Mesendoderm (in vitro differentiated cells): ENCODE measurements around the gene AKAP6.

ENCODE experiments used
- DNase-seq: peaks from one replicate; pipeline ENCODE4 v3.0.0; 2013
- H2AK5ac ChIP-seq: 2 replicates; pipeline ENCODE4 v1.6.1; 2013; ENCODE audit warnings: low read length, inconsistent platforms
- H2BK120ac ChIP-seq: 2 replicates; pipeline ENCODE4 v1.6.1; 2013; ENCODE audit warnings: low read depth, mild to moderate bottlenecking, low read length, moderate library complexity, mixed read lengths
- H2BK15ac ChIP-seq: replicated peaks from 2 replicates; pipeline ENCODE4 v1.6.1; 2013; ENCODE audit warnings: low read depth, mild to moderate bottlenecking, moderate library complexity
- H2BK5ac ChIP-seq: 2 replicates; pipeline ENCODE4 v1.6.1; 2013; ENCODE audit warnings: low read length, inconsistent platforms
- H3K18ac ChIP-seq: 2 replicates; pipeline ENCODE4 v1.6.1; 2013; ENCODE audit warnings: mild to moderate bottlenecking, low read length, mixed read lengths
- H3K23ac ChIP-seq: one replicate; pipeline ENCODE4 v1.6.1; 2013; ENCODE audit warnings: low read length
- H3K27ac ChIP-seq: 2 replicates; pipeline ENCODE4 v1.5.1; 2013; ENCODE audit warnings: low read depth, mild to moderate bottlenecking, inconsistent platforms, low read length, moderate library complexity
- H3K27me3 ChIP-seq: 2 replicates; pipeline ENCODE4 v1.6.1; 2013; ENCODE audit warnings: low read length, control low read depth, mild to moderate bottlenecking, inconsistent platforms; ENCODE audit not compliant: insufficient read depth, poor library complexity
- H3K36me3 ChIP-seq: 2 replicates; pipeline ENCODE4 v1.6.1; 2013; ENCODE audit warnings: low read length, inconsistent platforms; ENCODE audit not compliant: control insufficient read depth, insufficient read depth
- H3K4ac ChIP-seq: one replicate; pipeline ENCODE4 v1.6.1; 2013; ENCODE audit warnings: low read depth, mild to moderate bottlenecking, low read length, moderate library complexity
- H3K4me1 ChIP-seq: 2 replicates; pipeline ENCODE4 v1.6.1; 2013; ENCODE audit warnings: low read depth, low read length, inconsistent platforms; ENCODE audit not compliant: control insufficient read depth
- H3K4me2 ChIP-seq: 2 replicates; pipeline ENCODE4 v1.6.1; 2013; ENCODE audit warnings: low read length
- H3K4me3 ChIP-seq: 2 replicates; pipeline ENCODE4 v1.5.1; 2013; ENCODE audit warnings: mild to moderate bottlenecking, low read length
- H3K56ac ChIP-seq: one replicate; pipeline ENCODE4 v1.6.1; 2013; ENCODE audit warnings: low read length
- H3K79me1 ChIP-seq: 2 replicates; pipeline ENCODE4 v1.6.1; 2013; ENCODE audit warnings: low read length, inconsistent platforms
- H3K79me2 ChIP-seq: 2 replicates; pipeline ENCODE4 v1.6.1; 2013; ENCODE audit warnings: mild to moderate bottlenecking, low read length; ENCODE audit not compliant: control insufficient read depth, insufficient read depth
- H3K9ac ChIP-seq: 2 replicates; pipeline ENCODE4 v1.6.1; 2013; ENCODE audit warnings: low read length, inconsistent platforms
- H4K5ac ChIP-seq: one replicate; pipeline ENCODE4 v1.6.1; 2013; ENCODE audit warnings: low read length
- H4K8ac ChIP-seq: one replicate; pipeline ENCODE4 v1.6.1; 2013; ENCODE audit warnings: low read depth, mild to moderate bottlenecking, control low read depth, low read length, moderate library complexity
- WGBS: extraction: QIAGEN DNeasy Blood & Tissue Kit; methylation state at CpG from one replicate; pipeline ENCODE4 v1.1.7; 2013; ENCODE audit warnings: low lambda C conversion rate, missing lambda C conversion rate; ENCODE audit not compliant: insufficient coverage; ENCODE audit errors: extremely low coverage; 5-methylcytosine and 5-hydroxymethylcytosine counted together

Gene AKAP6

GRCh38 chr14:32678088-32678487 lies 349.0 kb downstream of the AKAP6 start:
- Histone ChIP-seq H3K9ac (no peak overlapping the region), H3K4me2 (no peak overlapping the region), H2BK15ac (no peak overlapping the region), H3K79me2 (no peaks in the 10 kb centered on the region), H3K4me3 (no peak overlapping the region), H3K23ac (no peak overlapping the region), H3K4me1 (no peaks in the 10 kb centered on the region), H3K56ac (no peak overlapping the region), H2AK5ac (no peak overlapping the region), H3K4ac (no peak overlapping the region), H3K36me3 (no peaks in the 10 kb centered on the region), H3K27me3 (no peaks in the 10 kb centered on the region), H2BK120ac (no peak overlapping the region), H2BK5ac (no peak overlapping the region), H3K18ac (no peak overlapping the region), H4K5ac (no peak overlapping the region), H3K79me1 (no peaks in the 10 kb centered on the region), H4K8ac (no peak overlapping the region), H3K27ac (no peak overlapping the region)
- no CpG with 5 or more reads among the region's 3 CpGs for WGBS
- no peak for DNase-seq

- Histone ChIP-seq H3K18ac (no peak overlapping the region), H4K5ac (no peak overlapping the region)
- WGBS, result no CpG with 5 or more reads among the region's 2 CpGs
Measured at GRCh38 chr14:32679927-32680612, 351.0 kb downstream of the AKAP6 start.

DNA sequence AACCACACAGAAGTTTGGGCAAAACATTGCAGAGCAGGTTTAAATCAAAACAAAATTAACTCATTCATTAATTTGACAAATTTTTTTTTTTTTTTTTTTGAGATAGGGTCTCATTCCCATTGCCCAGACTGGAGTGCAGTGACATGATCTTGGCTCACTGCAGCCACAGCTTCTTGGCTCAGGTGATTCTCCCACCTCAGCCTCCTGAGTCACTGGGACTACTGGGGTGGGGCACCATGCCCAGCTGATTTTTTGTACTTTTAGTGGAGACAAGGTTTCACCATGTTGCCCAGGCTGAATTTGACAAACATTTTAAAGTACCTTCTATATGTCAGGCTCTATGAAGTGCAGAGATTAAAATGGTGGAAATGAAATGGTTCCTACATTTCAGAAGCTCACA lies 352.5 kb downstream of the AKAP6 start:
- H3K27me3 ChIP-seq, result no peaks in the 10 kb centered on the region
- no peaks in the 10 kb centered on the region for H3K79me2 ChIP-seq
- H3K4me1 ChIP-seq, result no peaks in the 10 kb centered on the region
- no peak overlapping the region for H3K56ac ChIP-seq
- H2BK120ac ChIP-seq, result no peak overlapping the region
- H3K23ac ChIP-seq, result no peak overlapping the region
- no peak overlapping the region for H3K27ac ChIP-seq
- H3K36me3 ChIP-seq, result no peaks in the 10 kb centered on the region
- H3K4ac ChIP-seq, result no peak overlapping the region
- H2AK5ac ChIP-seq, result no peak overlapping the region
- H2BK15ac ChIP-seq, result no peak overlapping the region
- no peak overlapping the region for H4K8ac ChIP-seq
- H2BK5ac ChIP-seq, result no peak overlapping the region
- H3K9ac ChIP-seq, result no peak overlapping the region
- H4K5ac ChIP-seq, result no peak overlapping the region
- H3K18ac ChIP-seq, result no peak overlapping the region
- H3K79me1 ChIP-seq, result no peaks in the 10 kb centered on the region
- H3K4me3 ChIP-seq, result no peak overlapping the region
- H3K4me2 ChIP-seq, result no peak overlapping the region
- no peak for DNase-seq

More at GRCh38 chr14:32679927-32680612, 351.0 kb downstream of the AKAP6 start:
- DNase-seq, result no peak
- Histone ChIP-seq H2BK120ac (no peak overlapping the region), H4K8ac (no peak overlapping the region), H2BK15ac (no peak overlapping the region), H2AK5ac (no peak overlapping the region), H3K4me3 (no peak overlapping the region), H3K79me1 (no peaks in the 10 kb centered on the region), H3K36me3 (no peaks in the 10 kb centered on the region), H3K56ac (no peak overlapping the region), H3K9ac (no peak overlapping the region), H3K27ac (no peak overlapping the region), H3K4me2 (no peak overlapping the region), H3K27me3 (no peaks in the 10 kb centered on the region), H3K79me2 (no peaks in the 10 kb centered on the region), H3K4ac (no peak overlapping the region), H3K23ac (no peak overlapping the region), H2BK5ac (no peak overlapping the region), H3K4me1 (no peaks in the 10 kb centered on the region)

- no peak overlapping the region for H2BK5ac ChIP-seq
- H2AK5ac ChIP-seq, result no peak overlapping the region
- H4K5ac ChIP-seq, result no peak overlapping the region
- H3K79me2 ChIP-seq, result no peaks in the 10 kb centered on the region
- no peak overlapping the region for H2BK15ac ChIP-seq
- DNase-seq, result no peak
- no CpG with 5 or more reads among the region's 3 CpGs for WGBS
- H3K4me1 ChIP-seq, result no peaks in the 10 kb centered on the region
- H3K4me2 ChIP-seq, result no peak overlapping the region
- no peaks in the 10 kb centered on the region for H3K36me3 ChIP-seq
- no peak overlapping the region for H3K56ac ChIP-seq
- no peak overlapping the region for H3K23ac ChIP-seq
- H4K8ac ChIP-seq, result no peak overlapping the region
- no peak overlapping the region for H3K9ac ChIP-seq
- H3K27me3 ChIP-seq, result no peaks in the 10 kb centered on the region
- no peak overlapping the region for H2BK120ac ChIP-seq
- no peak overlapping the region for H3K4ac ChIP-seq
- no peaks in the 10 kb centered on the region for H3K79me1 ChIP-seq
- no peak overlapping the region for H3K18ac ChIP-seq
- H3K27ac ChIP-seq, result no peak overlapping the region
- no peak overlapping the region for H3K4me3 ChIP-seq
Measured at GRCh38 chr14:32682214-32682613, 353.1 kb downstream of the AKAP6 start.

GRCh38 chr14:32683679-32684078 lies 354.6 kb downstream of the AKAP6 start:
- Histone ChIP-seq H3K27ac (no peak overlapping the region), H3K23ac (no peak overlapping the region), H2BK15ac (no peak overlapping the region), H3K56ac (no peak overlapping the region), H3K27me3 (no peaks in the 10 kb centered on the region), H2AK5ac (no peak overlapping the region), H3K4me1 (no peaks in the 10 kb centered on the region), H3K4ac (no peak overlapping the region), H3K9ac (no peak overlapping the region), H4K5ac (no peak overlapping the region), H3K4me2 (no peak overlapping the region), H3K79me2 (no peaks in the 10 kb centered on the region), H3K79me1 (no peaks in the 10 kb centered on the region), H2BK5ac (no peak overlapping the region), H3K36me3 (no peaks in the 10 kb centered on the region), H3K4me3 (no peak overlapping the region), H4K8ac (no peak overlapping the region), H2BK120ac (no peak overlapping the region), H3K18ac (no peak overlapping the region)
- no peak for DNase-seq
- no CpG with 5 or more reads among the region's 1 CpG for WGBS

- Histone ChIP-seq H3K79me2 (no peaks in the 10 kb centered on the region), H4K5ac (no peak overlapping the region), H3K9ac (no peak overlapping the region), H3K27ac (no peak overlapping the region), H2BK15ac (no peak overlapping the region), H3K4me3 (no peak overlapping the region), H3K79me1 (no peaks in the 10 kb centered on the region), H3K23ac (no peak overlapping the region), H3K4ac (no peak overlapping the region), H2BK5ac (no peak overlapping the region), H3K4me2 (no peak overlapping the region), H2AK5ac (no peak overlapping the region), H3K56ac (no peak overlapping the region), H3K4me1 (no peaks in the 10 kb centered on the region), H3K27me3 (no peaks in the 10 kb centered on the region), H3K18ac (no peak overlapping the region), H3K36me3 (no peaks in the 10 kb centered on the region), H4K8ac (no peak overlapping the region), H2BK120ac (no peak overlapping the region)
- no CpG with 5 or more reads among the region's 2 CpGs for WGBS
- DNase-seq, result no peak
Measured at GRCh38 chr14:32688941-32689340, 359.8 kb downstream of the AKAP6 start.
